ENCODE measurements around the gene ATPAF1. TPM values are rescaled to one million over a fixed set of nuclear protein-coding genes. Genes with fewer than 3 reads are reported as not detected.

ATPAF1 gene
- polyA plus RNA-seq, 2 of the 4 experiments (the other 2 are of a cell fraction) = 28.9 to 63.7 TPM

DNA sequence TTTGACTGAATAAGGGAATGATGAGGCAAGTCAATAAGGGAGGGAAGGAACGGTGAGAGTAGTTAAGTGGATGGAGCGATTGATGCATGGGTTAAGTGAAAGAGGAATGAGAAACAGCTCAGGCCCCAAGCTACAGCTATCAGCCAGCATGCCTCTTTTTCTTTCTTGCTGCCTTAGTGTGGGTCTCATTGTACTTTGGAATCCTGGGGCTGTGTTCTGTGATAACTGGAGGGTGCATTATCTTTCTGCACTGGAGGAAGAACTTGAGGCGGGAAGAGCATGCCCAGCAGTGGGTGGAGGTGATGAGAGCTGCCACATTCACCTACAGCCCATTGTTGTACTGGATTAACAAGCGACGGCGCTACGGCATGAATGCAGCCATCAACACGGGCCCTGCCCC is 4.5 kb upstream of the ATPAF1 start:
- Histone ChIP-seq H3K9me3 (no peaks in the 10 kb centered on the region), H3K4me3 (no peak overlapping the region), H3K4me2 (no peak overlapping the region), H3K4me1 (0 out of 3 replicates have a peak, but pooled peaks cover 5% of the 10 kb centered on the region), H3K27ac (no peak overlapping the region)
- TF ChIP-seq ZSCAN20 (CRISPR knock-in tag; IDR thresholded peaks at IDR 0.05) (no peak), CEBPB (IDR thresholded peaks at IDR 0.05) (no peak), TFCP2L1 (CRISPR knock-in tag; IDR thresholded peaks at IDR 0.05) (no peak), ZC3H11A (IDR thresholded peaks at IDR 0.05) (no peak), CBX8 (IDR thresholded peaks at IDR 0.05) (no peak), POLR2AphosphoS2 (conservative IDR thresholded peaks at IDR 0.05; ENCODE audit: low read length) (no peak), ZNF302 (CRISPR knock-in tag; IDR thresholded peaks at IDR 0.05) (no peak), PBX3 (IDR thresholded peaks at IDR 0.05) (no peak), HOXB13 (CRISPR knock-in tag; IDR thresholded peaks at IDR 0.05; ENCODE audit: low read depth) (no peak), SREBF2 (IDR thresholded peaks at IDR 0.05) (no peak)
- TF ChIP-seq, protein P1, sequence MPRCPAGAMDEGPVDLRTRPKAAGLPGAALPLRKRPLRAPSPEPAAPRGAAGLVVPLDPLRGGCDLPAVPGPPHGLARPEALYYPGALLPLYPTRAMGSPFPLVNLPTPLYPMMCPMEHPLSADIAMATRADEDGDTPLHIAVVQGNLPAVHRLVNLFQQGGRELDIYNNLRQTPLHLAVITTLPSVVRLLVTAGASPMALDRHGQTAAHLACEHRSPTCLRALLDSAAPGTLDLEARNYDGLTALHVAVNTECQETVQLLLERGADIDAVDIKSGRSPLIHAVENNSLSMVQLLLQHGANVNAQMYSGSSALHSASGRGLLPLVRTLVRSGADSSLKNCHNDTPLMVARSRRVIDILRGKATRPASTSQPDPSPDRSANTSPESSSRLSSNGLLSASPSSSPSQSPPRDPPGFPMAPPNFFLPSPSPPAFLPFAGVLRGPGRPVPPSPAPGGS (IDR thresholded peaks at IDR 0.05) = no peak
- TF ChIP-seq, protein P2, sequence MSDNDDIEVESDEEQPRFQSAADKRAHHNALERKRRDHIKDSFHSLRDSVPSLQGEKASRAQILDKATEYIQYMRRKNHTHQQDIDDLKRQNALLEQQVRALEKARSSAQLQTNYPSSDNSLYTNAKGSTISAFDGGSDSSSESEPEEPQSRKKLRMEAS (IDR thresholded peaks at IDR 0.05) = no peak
- WGBS (ENCODE audit: missing lambda C conversion rate) = 72% methylated on average over 8 of the region's 8 CpGs
- FAIRE-seq = no peak
- DNase-seq (ENCODE audit: low read depth in 1 of 2, low spot score in 1 of 2) = no peak
- ChIA-PET POLR2A (no interaction called here), CTCF (interaction anchor here (1.0 kb wide), 1 partner anchor 11 kb away, joined by 3 read pairs; no protein-coding TSS in a partner anchor)
- ATAC-seq = no peak

GRCh38 chr1:46671554-46671953 is 3.4 kb upstream of the ATPAF1 start, which contains the start of gene TEX38:
TSS of gene TEX38 (plus strand) at chr1:46671854. CDS start at chr1:46671935, 81 bp downstream.
- no peak for FAIRE-seq
- TF ChIP-seq, protein P3, sequence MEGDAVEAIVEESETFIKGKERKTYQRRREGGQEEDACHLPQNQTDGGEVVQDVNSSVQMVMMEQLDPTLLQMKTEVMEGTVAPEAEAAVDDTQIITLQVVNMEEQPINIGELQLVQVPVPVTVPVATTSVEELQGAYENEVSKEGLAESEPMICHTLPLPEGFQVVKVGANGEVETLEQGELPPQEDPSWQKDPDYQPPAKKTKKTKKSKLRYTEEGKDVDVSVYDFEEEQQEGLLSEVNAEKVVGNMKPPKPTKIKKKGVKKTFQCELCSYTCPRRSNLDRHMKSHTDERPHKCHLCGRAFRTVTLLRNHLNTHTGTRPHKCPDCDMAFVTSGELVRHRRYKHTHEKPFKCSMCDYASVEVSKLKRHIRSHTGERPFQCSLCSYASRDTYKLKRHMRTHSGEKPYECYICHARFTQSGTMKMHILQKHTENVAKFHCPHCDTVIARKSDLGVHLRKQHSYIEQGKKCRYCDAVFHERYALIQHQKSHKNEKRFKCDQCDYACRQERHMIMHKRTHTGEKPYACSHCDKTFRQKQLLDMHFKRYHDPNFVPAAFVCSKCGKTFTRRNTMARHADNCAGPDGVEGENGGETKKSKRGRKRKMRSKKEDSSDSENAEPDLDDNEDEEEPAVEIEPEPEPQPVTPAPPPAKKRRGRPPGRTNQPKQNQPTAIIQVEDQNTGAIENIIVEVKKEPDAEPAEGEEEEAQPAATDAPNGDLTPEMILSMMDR (IDR thresholded peaks at IDR 0.05) = no peak
- no peak for TF ChIP-seq HDAC2 (IDR thresholded peaks at IDR 0.05)
- H3K27ac ChIP-seq = no peak within 1 kb of the TSS
- CTCF ChIA-PET = no interaction called here
- ATAC-seq = no peak
- H3K4me3 ChIP-seq = no peak within 1 kb of the TSS
- H3K4me1 ChIP-seq = peaks cover 12% of the 10 kb centered on the region
- POLR2A ChIA-PET = no interaction called here
- no peaks in the 10 kb centered on the region for H3K9me3 ChIP-seq
- DNase-seq (ENCODE audit: low read depth in 1 of 2, low spot score in 1 of 2) = no peak
- no peak within 1 kb of the TSS for H3K4me2 ChIP-seq
- 76% methylated on average over 2 of the region's 3 CpGs for WGBS (ENCODE audit: missing lambda C conversion rate)

- Histone ChIP-seq H3K27ac (no peak overlapping the region), H3K4me2 (no peak overlapping the region), H3K4me1 (peaks cover 16% of the 10 kb centered on the region), H3K4me3 (no peak overlapping the region), H3K9me3 (no peaks in the 10 kb centered on the region)
- DNase-seq (ENCODE audit: low read depth in 1 of 2, low spot score in 1 of 2) (no peak), FAIRE-seq (no peak), ATAC-seq (no peak)
- WGBS (ENCODE audit: missing lambda C conversion rate) = 95% methylated on average over 1 of the region's 1 CpG
- CTCF ChIA-PET = no interaction called here
- POLR2A ChIA-PET = no interaction called here
- TF ChIP-seq CBX2 (IDR thresholded peaks at IDR 0.05; ENCODE audit: borderline replicate concordance, low read depth) (no peak), TP53 (CRISPR knock-in tag; IDR thresholded peaks at IDR 0.05) (no peak), HOXA7 (CRISPR knock-in tag; IDR thresholded peaks at IDR 0.05) (no peak), BHLHE40 (IDR thresholded peaks at IDR 0.05; ENCODE audit: low read depth, low read length) (no peak), POLR2A (IDR thresholded peaks at IDR 0.05; ENCODE audit: low read length) (no peak), GATA3 (IDR thresholded peaks at IDR 0.05; ENCODE audit: borderline replicate concordance) (no peak), TFCP2L1 (CRISPR knock-in tag; IDR thresholded peaks at IDR 0.05) (no peak), NR3C1 (IDR thresholded peaks at IDR 0.05) (no peak), JUNB (IDR thresholded peaks at IDR 0.05) (no peak), NPAS2 (CRISPR knock-in tag; IDR thresholded peaks at IDR 0.05; ENCODE audit: borderline replicate concordance) (no peak), CHD4 (IDR thresholded peaks at IDR 0.05; ENCODE audit: borderline replicate concordance) (no peak), SREBF2 (IDR thresholded peaks at IDR 0.05) (no peak)
- TF ChIP-seq, protein P4, sequence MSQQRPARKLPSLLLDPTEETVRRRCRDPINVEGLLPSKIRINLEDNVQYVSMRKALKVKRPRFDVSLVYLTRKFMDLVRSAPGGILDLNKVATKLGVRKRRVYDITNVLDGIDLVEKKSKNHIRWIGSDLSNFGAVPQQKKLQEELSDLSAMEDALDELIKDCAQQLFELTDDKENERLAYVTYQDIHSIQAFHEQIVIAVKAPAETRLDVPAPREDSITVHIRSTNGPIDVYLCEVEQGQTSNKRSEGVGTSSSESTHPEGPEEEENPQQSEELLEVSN (IDR thresholded peaks at IDR 0.05; ENCODE audit: borderline replicate concordance, low read depth) = no peak
- TF ChIP-seq, protein P5, sequence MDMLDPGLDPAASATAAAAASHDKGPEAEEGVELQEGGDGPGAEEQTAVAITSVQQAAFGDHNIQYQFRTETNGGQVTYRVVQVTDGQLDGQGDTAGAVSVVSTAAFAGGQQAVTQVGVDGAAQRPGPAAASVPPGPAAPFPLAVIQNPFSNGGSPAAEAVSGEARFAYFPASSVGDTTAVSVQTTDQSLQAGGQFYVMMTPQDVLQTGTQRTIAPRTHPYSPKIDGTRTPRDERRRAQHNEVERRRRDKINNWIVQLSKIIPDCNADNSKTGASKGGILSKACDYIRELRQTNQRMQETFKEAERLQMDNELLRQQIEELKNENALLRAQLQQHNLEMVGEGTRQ (IDR thresholded peaks at IDR 0.05) = no peak
Measured at GRCh38 chr1:46670134-46670533, 2.0 kb upstream of the ATPAF1 start.
